GM18507 (cell line): ENCODE data around the gene C21orf91.
A peak's percentile ranks its signal among the peaks of the same experiment; 100 is the strongest.
"Not testable (repeated sequence)": the region's sequence is repeated elsewhere in the genome, so short reads cannot be mapped to it uniquely, and the experiment has no call there.

Experiments used
- DNase-seq: peaks from one replicate; pipeline ENCODE4 v3.0.0; 2011; ENCODE audit warnings: low read depth; ENCODE audit not compliant: insufficient read length; ENCODE audit errors: extremely low spot score
- FAIRE-seq: peaks from 2 replicates; lab custom pipeline; 2011; peaks lifted over from hg19 to GRCh38; lab: Jason Lieb, UNC

C21orf91 gene

GRCh38 chr21:17782051-17782450 lies 37.1 kb downstream of the C21orf91 start:
- FAIRE-seq, result peak; percentile 85

GRCh38 chr21:17781524-17781923 lies 37.6 kb downstream of the C21orf91 start:
- FAIRE-seq (peak; percentile 68), DNase-seq (no peak)

More at GRCh38 chr21:17782051-17782450, 37.1 kb downstream of the C21orf91 start:
- DNase-seq, result no peak

GRCh38 chr21:17780539-17780938 lies 38.6 kb downstream of the C21orf91 start:
- peak; percentile 98 for FAIRE-seq
- DNase-seq, result no peak

- DNase-seq, result no peak
- FAIRE-seq, result peak; percentile 26
Observed at GRCh38 chr21:17779980-17780379, 39.2 kb downstream of the C21orf91 start.

GRCh38 chr21:17779496-17779895 lies 39.7 kb downstream of the C21orf91 start:
- no peak for FAIRE-seq
- no peak for DNase-seq

GRCh38 chr21:17777072-17777765 lies 41.9 kb downstream of the C21orf91 start:
- DNase-seq, result no peak
- FAIRE-seq, result no peak

- FAIRE-seq (peak; percentile 95), DNase-seq (no peak)
Observed at GRCh38 chr21:17775431-17776126, 43.6 kb downstream of the C21orf91 start.

GRCh38 chr21:17775021-17775420 lies 44.1 kb downstream of the C21orf91 start:
- FAIRE-seq, result not testable (repeated sequence)

GRCh38 chr21:17769447-17769845 lies 49.7 kb downstream of the C21orf91 start:
- FAIRE-seq (no peak), DNase-seq (no peak)

More at GRCh38 chr21:17775021-17775420, 44.1 kb downstream of the C21orf91 start:
- DNase-seq, result not testable (repeated sequence)

- FAIRE-seq, result no peak
Observed at GRCh38 chr21:17768840-17769446, 50.2 kb downstream of the C21orf91 start.

GRCh38 chr21:17765207-17765606 lies 53.9 kb downstream of the C21orf91 start:
- FAIRE-seq (no peak), DNase-seq (no peak)

More at GRCh38 chr21:17768840-17769446, 50.2 kb downstream of the C21orf91 start:
- no peak for DNase-seq

- no peak for FAIRE-seq
Observed at GRCh38 chr21:17763288-17764037, 55.7 kb downstream of the C21orf91 start.

GRCh38 chr21:17759511-17760178 lies 59.5 kb downstream of the C21orf91 start:
- no peak for DNase-seq
- no peak for FAIRE-seq

More at GRCh38 chr21:17763288-17764037, 55.7 kb downstream of the C21orf91 start:
- DNase-seq, result no peak

GRCh38 chr21:17758683-17759082 lies 60.5 kb downstream of the C21orf91 start:
- no peak for FAIRE-seq
- no peak for DNase-seq

GRCh38 chr21:17757671-17758070 lies 61.5 kb downstream of the C21orf91 start:
- no peak for DNase-seq
- no peak for FAIRE-seq

- no peak for DNase-seq
- FAIRE-seq, result no peak
Observed at GRCh38 chr21:17753736-17754135, 65.4 kb downstream of the C21orf91 start.

GRCh38 chr21:17752171-17752570 lies 67.0 kb downstream of the C21orf91 start:
- no peak for FAIRE-seq
- DNase-seq, result no peak

GRCh38 chr21:17746920-17747319 lies 72.2 kb downstream of the C21orf91 start:
- FAIRE-seq, result no peak
- DNase-seq, result no peak

GRCh38 chr21:17745086-17745485 lies 74.1 kb downstream of the C21orf91 start:
- no peak for DNase-seq
- FAIRE-seq, result no peak
